Endothelial cell of umbilical vein (primary cell): ENCODE data around the gene PHF23. TPM values are rescaled to one million over a fixed set of nuclear protein-coding genes. Genes with fewer than 3 reads are reported as not detected.

ENCODE experiments used
- BruUV-seq: library from RNA; stranded (reverse); fragments of 400-500 nt; replicated peaks from 2 replicates; lab custom pipeline; 2021; lab: Mats Ljungman, UMichigan
- CTCF ChIA-PET: fragments of 300-600, 350-600 bp; sonication (Branson Sonifier 250); formaldehyde crosslinking; loops from one replicate; lab custom pipeline; 2021; ENCODE audit warnings: antibody characterized with exemption, inconsistent platforms; lab: Charles Lee
- POLR2A ChIA-PET: fragments of 300-600, 350-600 bp; sonication (Branson Sonifier 250); formaldehyde crosslinking; loops from one replicate; lab custom pipeline; 2021; ENCODE audit warnings: antibody characterized with exemption, inconsistent platforms; lab: Charles Lee
- DNase-seq: peaks from one replicate; pipeline ENCODE4 v3.0.0-alpha.2; 2011; ENCODE audit warnings: low read depth, low spot score
- FAIRE-seq: peaks from 2 replicates; lab custom pipeline; 2011; peaks lifted over from hg19 to GRCh38; lab: Jason Lieb, UNC
- H2AFZ ChIP-seq: 2 replicates; pipeline ENCODE4 v1.6.0; 2012; ENCODE audit warnings: low read depth, low read length, control low read depth, inconsistent platforms
- H3K27ac ChIP-seq: 2 replicates; pipeline ENCODE4 v1.5.1; 2011; ENCODE audit warnings: low read depth, mild to moderate bottlenecking, control low read depth, low read length, moderate library complexity; ENCODE audit not compliant: insufficient read depth
- H3K27me3 ChIP-seq, 2 experiments: 2 replicates each; pipeline versions ENCODE4 v1.6.0 to v1.6.1; 2011; ENCODE audit warnings: low read length in 2 of 2, mixed read lengths in 1 of 2; ENCODE audit not compliant: control insufficient read depth in 2 of 2, insufficient read depth in 2 of 2
- H3K36me3 ChIP-seq, 2 experiments: 2 replicates in 1 of 2; 3 replicates in 1 of 2; pipeline ENCODE4 v1.5.1; 2011; ENCODE audit warnings: low read length in 2 of 2, mild to moderate bottlenecking in 1 of 2, moderate library complexity in 1 of 2; ENCODE audit not compliant: control insufficient read depth in 2 of 2, insufficient read depth in 2 of 2; ENCODE audit errors: extremely low read depth in 1 of 2
- H3K4me1 ChIP-seq: 3 replicates; pipeline ENCODE4 v1.5.1; 2011; ENCODE audit warnings: mild to moderate bottlenecking, low read length; ENCODE audit not compliant: control insufficient read depth, insufficient read depth; ENCODE audit errors: extremely low read depth
- H3K4me2 ChIP-seq: 2 replicates; pipeline ENCODE4 v1.6.1; 2011; ENCODE audit warnings: low read length, control low read depth, mixed read lengths; ENCODE audit not compliant: insufficient read depth
- H3K4me3 ChIP-seq, 3 experiments: fragments of 200-600 bp in 1 of 3; sonication (generic), shearing (Covaris generic) in 1 of 3; replicated peaks in 1 of 3; 2 replicates each; pipeline ENCODE4 v1.5.1; 2011 to 2016; ENCODE audit warnings: control low read depth in 3 of 3, low read length in 3 of 3, mild to moderate bottlenecking in 2 of 3, inconsistent platforms in 1 of 3, low read depth in 1 of 3, moderate library complexity in 1 of 3; ENCODE audit not compliant: insufficient read depth in 1 of 3
- H3K79me2 ChIP-seq: 2 replicates; pipeline ENCODE4 v1.6.0; 2012; ENCODE audit warnings: low read length, inconsistent platforms; ENCODE audit not compliant: control insufficient read depth, insufficient read depth
- H3K9ac ChIP-seq: replicated peaks from 2 replicates; pipeline ENCODE3; 2011; ENCODE audit warnings: low read length, control low read depth; ENCODE audit not compliant: insufficient read depth; ENCODE audit errors: extremely low read depth
- H3K9me1 ChIP-seq: replicated peaks from 3 replicates; pipeline ENCODE4 v1.6.0; 2011; ENCODE audit warnings: mild to moderate bottlenecking, low read length; ENCODE audit not compliant: control insufficient read depth, insufficient read depth; ENCODE audit errors: extremely low read depth
- H3K9me3 ChIP-seq: replicated peaks from 2 replicates; pipeline ENCODE4 v1.5.1; 2012; ENCODE audit warnings: low read length, inconsistent platforms; ENCODE audit not compliant: control insufficient read depth, insufficient read depth
- H4K20me1 ChIP-seq: replicated peaks from 2 replicates; pipeline ENCODE3; 2011; ENCODE audit warnings: mild to moderate bottlenecking, low read length; ENCODE audit not compliant: control insufficient read depth, insufficient read depth; ENCODE audit errors: extremely low read depth
- EZH2 ChIP-seq: IDR thresholded peaks from 2 replicates; pipeline ENCODE4 v1.6.1; 2012; ENCODE audit warnings: borderline replicate concordance, low read depth, mild to moderate bottlenecking, moderate library complexity, low read length, inconsistent platforms; ENCODE audit not compliant: severe bottlenecking
- FOS ChIP-seq: IDR thresholded peaks from 2 replicates; pipeline ENCODE4 v1.6.1; 2011; ENCODE audit warnings: mild to moderate bottlenecking, low read length, moderate library complexity, borderline replicate concordance; ENCODE audit not compliant: insufficient read depth
- GATA2 ChIP-seq: IDR thresholded peaks from 2 replicates; pipeline ENCODE4 v1.7.0; 2011; ENCODE audit warnings: low read depth, mild to moderate bottlenecking, moderate library complexity, mixed read lengths, low read length; ENCODE audit not compliant: insufficient read length, insufficient read depth
- JUN ChIP-seq: IDR thresholded peaks from 2 replicates; pipeline ENCODE4 v1.6.1; 2011; ENCODE audit warnings: borderline replicate concordance, low read depth; ENCODE audit not compliant: insufficient read length, insufficient read depth
- MYC ChIP-seq: IDR thresholded peaks from one replicate; pipeline ENCODE4 v1.6.1; 2011; ENCODE audit warnings: mild to moderate bottlenecking, low read depth, low read length
- POLR2A ChIP-seq: IDR thresholded peaks from 2 replicates; pipeline ENCODE4 v1.6.1; 2012; ENCODE audit warnings: low read depth, mild to moderate bottlenecking, control low read depth, low read length
- POLR2AphosphoS5 ChIP-seq: IDR thresholded peaks from 2 replicates; pipeline ENCODE4 v1.6.1; 2012; ENCODE audit warnings: low read depth, mild to moderate bottlenecking, control low read depth, low read length, moderate library complexity; ENCODE audit not compliant: insufficient read depth
- dilution Hi-C: fragments of 300-500 bp; cut with MboI; formaldehyde crosslinking; loops from one replicate; pipeline ENCODE4 v1.15.0; 2019; ENCODE audit warnings: low sequenced_read_pairs; ENCODE audit not compliant: extremely low pct_ligation_motif_present
- intact Hi-C: fragments of 100-400 bp; cut with micrococcal nuclease; formaldehyde crosslinking; loops from one replicate; pipeline ENCODE4 v1.10.0; 2022
- polyA plus RNA-seq, 4 experiments: library from polyadenylated mRNA; depleted of rRNA in 3 of 4; stranded (reverse) in 3 of 4; unstranded in 1 of 4; fragments of >200 nt; gene quantifications; 2 replicates each; pipeline versions ENCODE4 v1.2.1 to v1.2.3, GENCODE V29; 2011 to 2012; ENCODE audit warnings: missing spikeins in 1 of 4
- total RNA-seq: library from RNA; stranded (reverse); gene quantifications from 2 replicates; pipeline ENCODE4 v1.2.3, GENCODE V29; 2021
- TF ChIP-seq, protein P1 (sequence below): IDR thresholded peaks from 2 replicates; pipeline ENCODE4 v1.6.1; 2011; ENCODE audit not compliant: insufficient read depth, insufficient read length
- TF ChIP-seq, protein P2 (sequence below), 2 donors: IDR thresholded peaks; 1 replicate in 1 of 2; 2 replicates in 1 of 2; pipeline ENCODE4 v1.5.1; 2011; ENCODE audit warnings: low read length in 2 of 2, mild to moderate bottlenecking in 2 of 2, moderate library complexity in 2 of 2, control low read depth in 1 of 2, inconsistent platforms in 1 of 2, low read depth in 1 of 2; ENCODE audit not compliant: insufficient read depth in 1 of 2; ENCODE audit errors: extremely low read depth in 1 of 2

PHF23 gene
- total and polyA plus RNA-seq, 2 donors (not counting 3 experiments of a cell fraction or from before 2014, with no cell fraction given) = 35.6 to 54.7 TPM

DNA sequence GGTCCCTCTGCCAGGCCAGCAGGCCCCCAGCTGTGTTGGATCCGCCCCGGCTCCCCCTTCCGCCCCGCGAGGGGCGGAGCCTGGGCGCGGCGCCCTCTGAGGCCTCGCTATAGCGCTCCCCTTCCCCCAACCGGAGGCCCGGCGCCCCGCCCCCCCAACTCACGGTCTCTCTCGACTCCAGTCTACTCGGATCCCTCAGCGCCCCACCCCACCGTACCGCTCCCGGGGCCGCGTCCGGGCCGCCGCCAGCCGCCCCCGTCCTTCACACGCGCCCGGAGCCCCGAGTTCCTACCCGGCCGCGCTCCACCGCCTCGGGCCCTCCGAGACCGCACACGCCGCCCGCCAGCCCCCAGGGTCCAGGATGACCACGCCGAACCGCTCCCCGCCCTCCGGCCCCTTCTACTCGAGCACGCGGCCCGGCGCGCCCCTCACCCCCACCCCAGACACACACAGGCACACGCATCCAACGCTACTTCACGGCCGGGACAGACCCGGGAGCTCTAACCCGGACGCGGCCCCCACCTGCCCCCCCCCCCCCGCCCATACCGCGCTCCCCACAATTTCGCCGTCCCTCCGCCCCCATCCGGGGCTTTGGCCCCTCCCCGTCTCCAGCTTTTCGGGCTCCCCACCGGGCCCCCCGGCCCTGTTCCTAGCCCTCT is 1.4 kb downstream of the PHF23 start:
- BruUV-seq = no TSS peak
- FAIRE-seq (no peak), DNase-seq (peak; percentile 47)
- intact Hi-C loops = loop anchor here (5.0 kb wide), 1 partner anchor 619 kb away; the partner anchor contains the start of genes CYB5D1, NAA38 and TMEM88
- Histone ChIP-seq H3K79me2 (peaks cover 64% of the 10 kb centered on the region), H3K4me3 (peak overlapping the region; percentile 41 to 96 (median 53)), H2AFZ (no peak overlapping the region), H3K9me3 (no peaks in the 10 kb centered on the region), H3K27me3 (no peaks in the 10 kb centered on the region), H4K20me1 (no peaks in the 10 kb centered on the region), H3K36me3 (peaks cover 15 to 24% of the 10 kb centered on the region in 2 experiments), H3K9ac (peak overlapping the region; percentile 14), H3K27ac (no peak overlapping the region), H3K4me1 (peaks cover 32% of the 10 kb centered on the region), H3K9me1 (no peaks in the 10 kb centered on the region), H3K4me2 (peak overlapping the region; percentile 64)
- dilution Hi-C loops = no loop called here
- ChIA-PET CTCF (interaction anchor here (1.0 to 3.4 kb wide), 4 partner anchors 17 to 323 kb away, joined by 3 to 34 read pairs (median 3); partner anchors contain the start of genes ACADVL and DLG4), POLR2A (interaction anchor here (0.7 kb wide), 1 partner anchor 205 kb away, joined by 6 read pairs; no protein-coding TSS in a partner anchor)
- TF ChIP-seq MYC (peak; percentile 44), GATA2 (no peak), POLR2A (peak; percentile 67), FOS (no peak), EZH2 (no peak), JUN (no peak), POLR2AphosphoS5 (peak; percentile 43)
- TF ChIP-seq, protein P1, sequence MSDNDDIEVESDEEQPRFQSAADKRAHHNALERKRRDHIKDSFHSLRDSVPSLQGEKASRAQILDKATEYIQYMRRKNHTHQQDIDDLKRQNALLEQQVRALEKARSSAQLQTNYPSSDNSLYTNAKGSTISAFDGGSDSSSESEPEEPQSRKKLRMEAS = no peak
- TF ChIP-seq, protein P2, sequence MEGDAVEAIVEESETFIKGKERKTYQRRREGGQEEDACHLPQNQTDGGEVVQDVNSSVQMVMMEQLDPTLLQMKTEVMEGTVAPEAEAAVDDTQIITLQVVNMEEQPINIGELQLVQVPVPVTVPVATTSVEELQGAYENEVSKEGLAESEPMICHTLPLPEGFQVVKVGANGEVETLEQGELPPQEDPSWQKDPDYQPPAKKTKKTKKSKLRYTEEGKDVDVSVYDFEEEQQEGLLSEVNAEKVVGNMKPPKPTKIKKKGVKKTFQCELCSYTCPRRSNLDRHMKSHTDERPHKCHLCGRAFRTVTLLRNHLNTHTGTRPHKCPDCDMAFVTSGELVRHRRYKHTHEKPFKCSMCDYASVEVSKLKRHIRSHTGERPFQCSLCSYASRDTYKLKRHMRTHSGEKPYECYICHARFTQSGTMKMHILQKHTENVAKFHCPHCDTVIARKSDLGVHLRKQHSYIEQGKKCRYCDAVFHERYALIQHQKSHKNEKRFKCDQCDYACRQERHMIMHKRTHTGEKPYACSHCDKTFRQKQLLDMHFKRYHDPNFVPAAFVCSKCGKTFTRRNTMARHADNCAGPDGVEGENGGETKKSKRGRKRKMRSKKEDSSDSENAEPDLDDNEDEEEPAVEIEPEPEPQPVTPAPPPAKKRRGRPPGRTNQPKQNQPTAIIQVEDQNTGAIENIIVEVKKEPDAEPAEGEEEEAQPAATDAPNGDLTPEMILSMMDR (IDR thresholded peaks at IDR 0.05; ENCODE audit: extremely low read depth in 1 of 2, insufficient read depth in 1 of 2, low read depth in 1 of 2, low read length in 2 of 2) = no peak
